Fibroblast of pulmonary artery (primary cell): ENCODE data around the gene PRMT5.
"Not testable (repeated sequence)": the region's sequence is repeated elsewhere in the genome, so short reads cannot be mapped to it uniquely, and the experiment has no call there.

ENCODE experiments used
- DNase-seq: peaks from one replicate; pipeline ENCODE4 v3.0.0-alpha.2; 2010; ENCODE audit warnings: low read depth
- H3K4me3 ChIP-seq: replicated peaks from 2 replicates; pipeline ENCODE4 v1.5.1; 2011; ENCODE audit warnings: low read depth, mild to moderate bottlenecking, control low read depth, low read length, moderate library complexity
- CTCF ChIP-seq: IDR thresholded peaks from 2 replicates; pipeline ENCODE4 v1.5.1; 2011; ENCODE audit warnings: mild to moderate bottlenecking, control low read depth, low read length, inconsistent platforms; ENCODE audit errors: missing control alignments

The PRMT5 gene

GRCh38 chr14:22919601-22919921 lies 9.6 kb downstream of the PRMT5 start:
- peak overlapping the region; percentile 40 for H3K4me3 ChIP-seq
- DNase-seq: no peak
- no peak for TF ChIP-seq CTCF

- peak; percentile 100 for DNase-seq
- TF ChIP-seq CTCF: no peak
- peak within 1 kb of the TSS; percentile 83 for H3K4me3 ChIP-seq
Measured at GRCh38 chr14:22918804-22919600, 10.2 kb downstream of the PRMT5 start, which contains the start of gene RBM23. TSS of gene RBM23 (minus strand) at chr14:22919149.

- TF ChIP-seq CTCF: no peak
- H3K4me3 ChIP-seq: no peak overlapping the region
- DNase-seq: peak; percentile 71
Measured at GRCh38 chr14:22915886-22916521, 13.2 kb downstream of the PRMT5 start.

GRCh38 chr14:22914836-22915235 lies 14.3 kb downstream of the PRMT5 start:
- not testable (repeated sequence) for H3K4me3 ChIP-seq, DNase-seq

GRCh38 chr14:22910916-22911315 lies 18.3 kb downstream of the PRMT5 start:
- no peak overlapping the region for H3K4me3 ChIP-seq
- DNase-seq: no peak
- TF ChIP-seq CTCF: no peak

GRCh38 chr14:22908601-22909000 lies 20.6 kb downstream of the PRMT5 start:
- H3K4me3 ChIP-seq: no peak overlapping the region
- no peak for TF ChIP-seq CTCF
- DNase-seq: no peak

GRCh38 chr14:22907429-22907828 lies 21.7 kb downstream of the PRMT5 start:
- DNase-seq: no peak
- H3K4me3 ChIP-seq: no peak overlapping the region

More at GRCh38 chr14:22907429-22907828, 21.7 kb downstream of the PRMT5 start:
- TF ChIP-seq CTCF: no peak
